ENCODE results near the gene SH2D5.

Gene SH2D5

DNA sequence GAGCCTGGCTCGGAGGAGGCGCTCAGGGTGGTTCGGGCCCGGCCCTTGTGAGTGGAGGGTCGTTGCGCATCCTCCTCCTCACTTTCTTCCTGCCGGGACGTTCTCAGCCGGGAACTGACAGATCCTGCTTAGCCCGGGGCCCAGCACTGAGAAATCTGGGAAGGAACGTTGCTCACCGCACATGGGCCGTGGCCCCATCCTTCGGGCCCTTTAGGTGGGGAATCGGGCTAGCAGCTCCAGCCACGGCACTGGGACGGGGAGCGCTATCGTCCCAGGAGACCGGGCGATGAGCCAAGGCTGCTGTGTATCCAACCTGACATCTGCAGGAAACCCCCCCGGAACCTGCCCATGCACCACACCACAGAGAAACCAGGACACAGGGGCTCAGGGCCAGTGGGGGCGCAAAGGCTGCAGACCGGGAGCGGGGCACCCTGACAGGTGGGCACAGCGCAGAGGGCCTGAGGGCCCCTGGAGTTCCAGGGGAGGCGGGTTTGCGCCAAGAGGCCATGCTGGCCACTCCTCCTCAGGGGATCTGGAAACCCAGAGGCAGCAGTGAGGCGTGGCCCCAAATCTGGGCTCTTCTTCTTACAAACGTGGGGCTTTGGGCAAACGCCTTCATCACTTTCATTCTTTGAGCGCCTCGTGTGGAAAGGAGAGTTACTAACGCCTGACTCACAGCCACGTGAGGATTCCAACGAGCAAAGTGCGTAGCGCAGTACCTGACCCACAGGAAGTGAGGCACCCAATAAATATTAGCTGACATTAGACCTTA lies at the start of gene SH2D5:
Gene SH2D5 (minus strand): TSS at position 116 of the 772 bp plus-strand sequence. CDS start 4,659 bp downstream, outside the sequence.
- DNase-seq, result peak; percentile 75 to 82

DNA sequence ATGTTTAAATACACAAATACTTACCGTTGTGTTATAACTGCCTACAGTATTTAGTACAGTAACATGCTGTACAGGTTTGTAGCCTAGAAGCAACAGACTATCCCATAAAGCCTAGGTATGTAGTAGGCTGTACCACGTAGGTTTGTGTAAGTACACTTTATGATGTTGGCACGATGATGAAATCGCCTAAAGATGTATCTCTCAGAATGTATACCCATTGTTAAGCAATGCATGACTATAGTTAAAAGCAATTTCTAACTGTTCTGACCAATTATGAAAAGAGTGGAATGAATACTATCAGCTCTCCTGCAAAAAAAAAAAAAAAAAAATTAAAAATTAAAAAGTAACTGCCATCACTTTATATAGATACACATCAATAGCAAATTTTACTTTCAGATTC lies 43.2 kb upstream of the SH2D5 start:
- DNase-seq, result no peak

DNA sequence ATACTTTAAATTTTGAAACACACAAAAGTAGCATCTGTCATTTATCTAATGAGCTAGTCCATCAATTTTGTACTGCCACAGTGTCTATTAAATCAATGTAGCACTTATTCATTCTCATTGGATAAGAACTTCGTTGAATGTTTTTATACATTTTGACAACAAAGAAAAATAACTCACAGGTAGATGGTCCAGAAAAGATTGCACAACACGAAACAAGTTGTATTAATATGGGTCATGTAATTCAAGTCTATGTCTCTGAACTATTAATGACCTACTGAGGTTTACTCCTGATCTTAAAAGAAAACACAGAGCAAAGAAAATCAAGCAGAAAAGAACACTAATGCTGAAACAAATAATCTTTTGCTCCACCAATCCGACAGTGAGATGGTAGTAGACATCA lies 39.3 kb upstream of the SH2D5 start:
- DNase-seq, result no peak

DNA sequence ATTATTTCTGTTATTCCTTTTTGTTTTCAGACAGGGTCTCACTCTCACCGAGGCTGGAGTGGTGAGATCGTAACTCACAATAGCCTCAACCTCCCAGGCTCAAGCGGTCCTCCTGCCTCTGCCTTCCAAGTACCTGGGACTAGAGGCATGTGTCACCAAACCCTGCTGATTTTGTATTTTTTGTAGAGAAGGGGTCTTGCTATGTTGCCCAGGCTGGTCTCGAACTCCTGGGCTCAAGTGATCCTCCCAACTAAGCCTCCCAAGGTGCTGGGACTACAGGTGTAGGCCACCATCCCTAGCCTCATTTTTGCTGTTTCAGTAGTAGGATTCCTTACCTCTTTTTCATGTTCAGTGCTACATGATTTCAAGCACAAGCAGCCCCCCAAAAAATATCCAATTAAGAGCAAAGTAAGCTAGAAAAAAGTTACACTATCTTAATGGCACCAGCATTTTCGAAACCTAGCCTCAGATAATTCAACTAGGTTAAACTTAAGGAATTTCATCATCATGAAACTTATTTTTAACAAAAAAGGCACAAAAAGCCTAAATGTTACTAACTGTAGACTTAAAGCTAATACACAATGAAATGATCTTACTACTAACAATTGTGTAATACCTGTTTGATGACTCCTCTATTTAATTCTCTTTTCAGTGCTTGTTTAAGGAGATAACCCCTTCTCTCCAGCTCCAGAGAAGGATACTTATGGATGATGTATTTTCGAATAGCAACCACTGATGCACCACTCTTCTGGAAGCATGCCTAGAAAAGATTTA lies 38.0 kb upstream of the SH2D5 start:
- no peak for DNase-seq

DNA sequence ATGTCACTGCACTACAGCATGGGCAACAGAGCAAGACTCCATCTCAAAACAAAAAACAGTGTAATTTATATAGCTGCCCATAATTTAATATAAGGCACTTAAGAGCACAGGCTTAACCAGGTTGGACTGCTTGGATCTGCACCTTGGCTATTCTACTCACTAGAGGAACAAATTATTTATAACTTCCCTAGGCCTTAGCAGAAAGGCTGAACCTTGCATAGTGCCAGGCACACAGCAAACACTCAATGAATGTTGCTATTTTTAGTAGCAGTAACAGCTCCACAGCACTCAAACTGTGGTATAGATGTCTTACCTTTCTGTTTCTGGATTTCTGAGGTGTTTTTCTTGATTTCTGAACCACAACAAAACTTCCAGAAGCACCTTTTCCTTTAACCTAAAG lies 34.8 kb upstream of the SH2D5 start:
- DNase-seq, result no peak

DNA sequence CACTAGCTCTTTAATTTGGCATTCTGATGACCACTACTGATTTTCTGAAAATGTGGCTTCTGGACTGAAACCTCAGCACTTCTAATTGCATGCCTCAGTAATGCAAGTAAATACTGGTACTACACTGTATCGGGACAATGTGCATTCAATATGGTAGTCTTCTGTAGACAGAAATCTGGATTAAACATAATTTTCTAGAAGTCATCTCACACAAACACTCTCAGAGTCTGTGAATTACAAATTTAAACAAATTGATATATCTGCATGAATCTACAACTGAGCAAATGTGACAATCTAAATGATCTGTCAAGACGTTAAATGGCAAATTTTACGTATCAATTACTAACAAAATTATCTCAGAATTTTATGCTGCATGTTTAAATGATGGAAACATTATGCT lies 30.9 kb upstream of the SH2D5 start:
- no peak for DNase-seq

DNA sequence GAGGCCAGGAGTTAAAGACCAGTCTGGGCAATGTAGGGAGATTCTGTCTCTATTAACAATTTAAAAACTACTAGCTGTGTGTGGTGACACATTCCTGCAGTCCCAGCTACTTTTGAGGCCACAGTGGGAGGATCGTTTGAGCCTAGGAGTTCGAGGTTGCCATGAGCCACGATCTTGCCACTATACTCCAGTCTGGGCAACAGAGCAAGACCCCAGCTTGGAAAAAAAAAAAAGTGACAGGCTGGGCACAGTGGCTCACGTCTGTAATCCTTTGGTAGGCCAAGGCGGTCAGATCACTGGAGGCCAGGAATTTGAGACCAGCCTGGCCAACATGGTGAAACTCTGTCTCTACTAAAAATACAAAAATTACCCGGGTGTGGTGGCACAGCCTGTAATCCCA lies 27.8 kb upstream of the SH2D5 start:
- DNase-seq, result no peak

DNA sequence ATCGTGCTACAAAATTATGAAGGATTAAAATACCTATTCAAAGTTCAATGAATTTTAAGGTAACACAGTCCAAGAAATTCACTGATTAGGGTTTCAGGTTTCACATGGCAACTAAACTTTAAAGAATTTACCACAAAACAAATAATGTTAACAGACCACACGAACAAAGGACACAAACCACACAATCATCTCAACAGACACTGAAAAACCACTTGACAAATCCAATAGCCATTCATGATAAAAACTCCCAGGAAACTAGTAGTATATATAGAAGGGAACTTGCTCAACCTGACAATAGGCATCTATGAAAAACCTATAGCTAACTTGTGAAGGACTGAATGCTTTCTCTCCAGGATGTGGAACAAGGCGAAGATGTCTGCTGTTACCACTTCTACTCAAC lies 21.1 kb upstream of the SH2D5 start:
- DNase-seq, result no peak

DNA sequence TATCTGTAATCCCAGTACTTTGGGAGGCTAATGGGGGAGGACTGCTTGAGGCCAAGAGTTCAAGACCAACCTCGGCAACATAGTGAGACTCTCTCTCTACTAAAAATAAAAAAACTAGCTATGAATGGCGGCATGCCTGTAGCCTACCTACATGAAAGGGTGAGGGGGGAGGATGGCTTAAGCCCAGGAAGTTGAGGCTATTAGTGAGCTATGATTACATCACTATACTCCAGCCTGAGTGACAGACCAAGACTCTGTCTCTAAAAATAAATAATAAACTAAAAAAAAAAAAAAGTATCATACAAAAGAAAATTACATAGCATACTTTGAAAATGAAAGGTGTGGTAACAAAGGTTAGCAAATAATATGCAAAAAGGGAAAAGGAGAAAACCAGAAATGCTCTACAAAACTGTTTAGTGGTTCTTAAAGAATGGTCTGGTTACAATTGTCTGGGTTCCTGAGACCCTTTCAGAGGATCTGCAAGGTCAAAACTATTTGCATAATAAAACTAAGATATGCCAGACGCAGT lies 19.0 kb upstream of the SH2D5 start:
- no peak for DNase-seq

DNA sequence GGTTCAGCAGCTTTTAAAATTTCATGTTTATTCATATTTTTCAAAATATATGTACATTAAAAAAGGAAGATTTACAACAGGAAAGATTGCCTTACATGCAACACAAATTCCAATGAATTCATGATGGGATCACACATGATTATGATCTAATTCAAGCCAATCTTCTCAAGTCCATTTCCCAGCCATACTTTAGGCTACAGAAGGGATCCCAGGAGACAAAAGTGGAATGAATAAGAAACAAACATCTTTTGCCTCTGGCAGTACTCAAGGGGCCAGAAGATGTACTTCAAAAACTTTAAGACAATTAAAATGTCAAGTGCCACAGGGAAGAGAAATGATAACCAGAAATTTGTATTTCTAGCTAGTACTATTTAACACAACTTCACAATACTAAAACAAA lies 10.2 kb upstream of the SH2D5 start:
- no peak for DNase-seq

DNA sequence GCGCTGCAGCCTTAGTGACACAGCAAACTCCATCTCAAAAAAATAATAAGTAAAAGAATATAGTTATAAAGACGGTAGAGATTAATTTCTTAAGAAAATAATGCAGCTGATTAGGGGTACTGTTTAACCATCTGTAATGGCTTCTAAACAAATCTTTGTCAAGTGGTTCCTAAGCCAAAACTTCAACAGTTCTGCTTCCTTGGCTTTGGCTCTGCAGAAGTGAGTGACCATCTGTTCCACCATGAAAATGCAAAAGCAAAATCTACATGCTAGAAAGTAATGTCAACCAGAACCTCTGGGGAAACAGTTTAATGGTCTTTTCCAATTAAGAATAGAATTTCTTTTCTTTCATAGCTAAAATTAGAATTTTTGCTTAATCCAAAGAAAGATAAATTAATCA lies 8.3 kb upstream of the SH2D5 start:
- peak; percentile 74 to 88 for DNase-seq

DNA sequence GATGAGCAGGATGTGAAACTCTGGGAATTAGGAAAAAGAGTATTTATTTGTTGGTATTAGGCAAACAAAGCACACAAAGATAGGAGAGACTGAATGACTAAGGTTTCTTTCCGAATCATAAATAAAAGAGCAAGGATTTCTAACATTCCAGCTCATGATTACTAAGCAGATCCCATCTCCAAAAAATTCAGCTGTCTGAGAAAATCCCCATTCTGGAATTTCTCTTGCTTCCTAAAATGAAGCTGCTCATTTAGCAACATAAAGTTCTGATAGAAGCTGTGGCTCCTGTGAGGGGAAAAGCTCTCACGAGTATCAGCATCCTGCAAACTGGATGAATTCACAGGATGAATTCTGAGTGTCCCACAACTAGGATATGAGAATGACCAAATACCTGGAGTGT lies 6.7 kb upstream of the SH2D5 start:
- DNase-seq, result no peak

DNA sequence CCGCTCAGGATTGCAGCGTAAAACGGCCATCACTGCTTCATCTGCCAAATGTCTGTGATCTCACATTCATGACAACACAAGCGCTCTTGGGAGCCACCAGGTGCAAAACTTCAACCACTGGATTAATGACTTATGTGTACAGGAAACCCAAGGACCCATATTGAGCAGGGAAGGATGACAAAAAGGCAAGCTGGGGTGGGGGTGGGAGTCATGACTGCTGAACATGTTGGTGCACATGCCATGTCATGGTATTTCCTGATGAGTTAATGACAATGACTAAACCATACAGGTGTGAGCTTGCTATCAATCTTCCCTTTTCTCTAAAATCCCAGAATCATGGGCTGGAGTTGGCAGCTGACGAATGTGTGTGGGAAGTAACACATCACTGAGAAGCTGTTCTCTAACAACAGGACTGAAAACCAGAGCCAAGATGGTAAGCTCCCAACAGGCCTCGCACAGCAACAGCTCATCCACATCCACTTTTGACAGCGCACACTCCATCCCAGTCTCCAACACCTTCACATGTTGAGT lies 3.1 kb upstream of the SH2D5 start:
- no peak for DNase-seq

DNA sequence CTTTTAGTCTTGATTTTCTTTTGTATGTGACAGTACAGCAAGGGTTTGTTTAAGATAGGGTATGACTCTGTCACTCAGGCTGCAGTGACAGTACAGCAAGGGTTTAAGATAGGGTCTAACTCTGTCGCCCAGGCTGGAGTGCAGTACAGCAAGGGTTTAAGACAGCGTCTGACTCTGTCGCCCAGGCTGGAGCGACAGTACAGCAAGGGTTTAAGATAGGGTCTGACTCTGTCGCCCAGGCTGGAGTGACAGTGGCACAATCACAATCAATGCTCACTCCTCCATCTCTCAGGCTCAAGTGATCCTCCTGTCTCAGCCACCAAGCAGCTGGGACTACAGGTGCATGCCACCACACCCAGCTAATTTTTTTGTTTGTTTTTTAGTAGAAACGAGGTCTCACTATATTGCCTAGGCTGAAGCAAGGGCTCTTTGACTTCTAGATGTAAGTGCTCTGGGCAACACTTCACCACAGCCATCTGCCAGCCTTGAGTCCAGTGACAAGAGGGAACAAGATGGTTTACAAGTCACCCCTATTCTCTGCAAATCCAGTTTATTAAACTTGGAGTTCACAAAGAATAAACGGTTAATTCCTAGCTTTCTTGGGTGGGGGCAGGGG lies 965 bp upstream of the SH2D5 start:
- DNase-seq, result peak; percentile 64 to 76

DNA sequence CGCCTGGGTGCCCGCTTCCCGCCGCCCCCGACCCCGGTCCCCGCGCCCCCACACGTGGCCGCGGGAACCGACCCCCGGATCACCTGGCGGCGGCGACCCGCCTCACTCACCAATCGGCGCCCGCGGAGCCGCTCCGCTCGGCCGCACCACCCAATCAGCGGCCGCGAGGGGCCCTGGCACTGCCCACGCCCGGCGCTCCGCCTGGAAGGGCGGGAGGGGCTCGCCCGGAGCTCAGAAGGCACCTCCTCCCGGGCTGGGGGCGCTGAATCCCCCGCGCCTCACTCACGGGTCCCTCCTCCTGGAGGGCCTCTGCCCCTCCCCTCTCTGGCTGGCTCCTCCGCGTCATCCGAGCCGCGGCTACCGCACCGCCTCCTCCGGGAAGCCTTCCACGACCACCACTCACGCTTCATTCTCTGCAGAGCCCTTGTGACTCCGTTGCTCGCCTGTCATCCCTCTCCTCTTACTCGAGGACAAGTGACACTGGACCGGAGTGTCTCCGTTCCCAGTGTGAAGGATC lies 374 bp downstream of the SH2D5 start:
- DNase-seq, result peak; percentile 48 to 78

DNA sequence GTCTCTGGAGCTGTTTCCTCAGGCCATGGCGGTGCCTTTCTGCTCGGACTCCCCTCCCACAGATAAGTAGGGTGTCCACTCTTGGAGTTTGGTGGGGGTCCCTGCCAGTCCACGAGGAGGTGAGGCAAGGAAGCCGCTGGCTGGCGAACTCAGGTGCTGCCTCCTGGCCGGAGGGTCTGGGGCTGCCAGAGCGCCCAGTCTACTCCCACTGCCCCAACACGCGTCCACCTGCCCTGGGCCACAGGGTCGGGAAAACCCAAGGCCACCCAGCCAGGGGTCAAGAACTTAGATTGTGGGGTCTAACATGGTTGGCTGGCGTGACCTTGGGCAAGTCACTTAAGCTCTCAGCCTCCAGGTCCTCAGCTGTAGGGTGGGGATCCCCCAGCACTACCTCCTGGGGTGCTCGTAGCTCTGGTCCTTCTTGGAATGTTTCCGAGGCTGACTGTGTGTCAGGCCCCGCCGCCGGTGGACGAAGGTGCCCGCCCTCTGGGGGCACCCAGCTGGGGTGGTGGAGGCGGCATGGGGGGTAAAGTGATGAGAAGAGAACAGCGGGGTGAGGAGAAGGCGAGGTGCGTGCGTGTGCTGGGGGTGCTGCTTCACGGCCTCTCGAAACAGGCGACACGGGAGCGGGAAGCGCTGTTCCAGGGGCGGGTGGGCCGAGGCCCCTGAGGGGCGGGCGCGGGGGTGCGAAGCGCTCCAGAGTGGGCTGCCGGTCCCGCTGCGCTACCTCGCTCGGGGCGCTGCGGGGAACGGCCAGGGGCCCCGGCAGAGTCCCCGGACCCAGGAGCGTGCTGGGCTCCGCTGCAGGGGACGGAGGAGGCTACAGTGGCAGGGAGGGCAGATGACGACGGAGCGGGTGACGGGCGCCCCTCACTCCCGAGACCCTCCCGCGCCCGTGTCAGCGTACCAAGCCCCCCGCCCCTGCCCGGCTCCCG lies 1.2 kb downstream of the SH2D5 start:
- no peak for DNase-seq

DNA sequence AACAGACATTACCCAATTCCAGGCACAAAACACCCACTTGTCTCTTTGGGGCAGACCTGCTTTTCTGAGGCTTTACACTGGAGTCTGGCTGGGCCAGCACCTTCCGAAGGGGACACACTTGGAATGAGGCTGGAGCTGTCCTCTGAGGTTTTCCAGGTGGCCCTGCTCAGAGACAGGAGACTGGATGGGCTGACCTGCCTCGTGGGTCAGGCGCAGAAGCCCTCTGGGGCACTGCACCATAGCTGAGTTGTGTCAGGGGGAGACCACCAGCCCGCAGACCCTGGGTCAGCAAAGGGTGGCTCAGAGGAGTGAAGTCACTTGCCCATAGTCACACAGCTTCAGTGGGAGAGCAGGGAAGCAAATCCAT lies 1.8 kb downstream of the SH2D5 start:
- DNase-seq, result no peak

DNA sequence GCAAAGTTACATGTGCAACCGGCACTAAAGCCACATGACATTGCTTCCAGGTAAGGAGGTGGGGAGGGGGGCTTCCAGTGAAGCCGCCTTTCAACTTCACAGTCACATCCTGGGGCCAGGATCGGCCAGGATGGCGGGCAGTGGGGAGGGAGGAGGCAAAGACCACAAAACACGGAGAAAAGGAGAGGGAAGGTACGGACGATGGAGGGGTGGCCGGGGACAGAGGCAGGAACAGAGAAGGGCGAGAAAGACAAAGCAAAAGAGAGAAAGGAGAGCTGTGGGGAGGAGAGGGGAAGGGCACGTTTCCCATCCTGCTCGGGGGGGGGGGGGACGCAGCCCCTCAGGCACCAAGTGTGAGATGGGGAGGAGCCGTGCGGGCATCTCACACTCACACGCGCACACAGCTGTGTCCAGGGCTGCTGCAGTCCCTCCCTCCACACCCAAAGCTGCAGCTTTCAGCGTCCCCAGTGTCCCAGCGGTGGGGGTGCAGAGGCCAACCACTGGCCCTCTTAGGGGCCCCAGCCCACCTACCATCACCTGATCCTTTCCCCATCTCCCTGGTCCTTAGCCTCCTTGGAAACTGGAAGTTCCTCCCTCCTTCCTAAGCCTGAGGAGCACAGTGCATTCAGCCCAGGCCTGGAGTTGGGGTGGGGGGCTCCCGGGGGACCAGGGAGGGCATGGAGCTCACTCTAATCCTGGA lies 2.4 kb downstream of the SH2D5 start:
- no peak for DNase-seq

DNA sequence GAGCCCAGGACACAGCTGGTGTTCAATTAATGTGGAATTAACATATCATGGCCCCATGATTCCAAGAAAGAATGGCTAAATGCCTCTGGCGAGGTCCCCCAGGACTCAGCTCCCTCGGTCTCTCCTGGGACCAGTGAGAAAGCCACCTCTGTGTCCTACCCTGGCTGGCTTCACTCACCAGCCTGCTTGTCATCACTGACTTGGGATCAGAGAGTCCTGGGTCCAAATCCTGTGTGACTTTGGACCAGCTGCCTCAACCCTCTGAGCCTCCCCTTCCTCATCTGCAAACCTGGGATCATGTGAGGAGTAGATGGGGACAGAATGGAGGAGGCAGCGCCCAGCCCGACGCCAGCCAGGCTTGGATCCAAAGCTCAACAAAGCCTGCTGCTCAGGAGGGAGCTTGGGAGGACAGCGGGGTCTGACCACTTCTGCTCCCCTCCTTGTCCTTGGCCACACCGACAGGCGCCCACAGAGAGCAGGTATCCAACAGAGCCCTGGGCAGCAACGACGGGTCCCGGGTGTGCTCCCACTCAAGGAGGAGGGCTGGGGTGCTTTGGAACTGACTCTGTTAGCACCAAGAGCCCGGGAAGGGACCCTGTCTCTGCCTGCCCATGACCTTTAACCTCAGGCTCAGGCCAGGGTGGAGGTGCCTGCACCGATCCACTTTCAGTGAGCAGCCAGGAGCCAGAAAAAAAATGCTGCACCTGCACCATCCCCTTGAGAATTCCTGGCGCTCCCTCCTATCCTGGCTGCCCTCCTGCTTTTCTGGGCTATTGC lies 3.2 kb downstream of the SH2D5 start:
- DNase-seq, result no peak

DNA sequence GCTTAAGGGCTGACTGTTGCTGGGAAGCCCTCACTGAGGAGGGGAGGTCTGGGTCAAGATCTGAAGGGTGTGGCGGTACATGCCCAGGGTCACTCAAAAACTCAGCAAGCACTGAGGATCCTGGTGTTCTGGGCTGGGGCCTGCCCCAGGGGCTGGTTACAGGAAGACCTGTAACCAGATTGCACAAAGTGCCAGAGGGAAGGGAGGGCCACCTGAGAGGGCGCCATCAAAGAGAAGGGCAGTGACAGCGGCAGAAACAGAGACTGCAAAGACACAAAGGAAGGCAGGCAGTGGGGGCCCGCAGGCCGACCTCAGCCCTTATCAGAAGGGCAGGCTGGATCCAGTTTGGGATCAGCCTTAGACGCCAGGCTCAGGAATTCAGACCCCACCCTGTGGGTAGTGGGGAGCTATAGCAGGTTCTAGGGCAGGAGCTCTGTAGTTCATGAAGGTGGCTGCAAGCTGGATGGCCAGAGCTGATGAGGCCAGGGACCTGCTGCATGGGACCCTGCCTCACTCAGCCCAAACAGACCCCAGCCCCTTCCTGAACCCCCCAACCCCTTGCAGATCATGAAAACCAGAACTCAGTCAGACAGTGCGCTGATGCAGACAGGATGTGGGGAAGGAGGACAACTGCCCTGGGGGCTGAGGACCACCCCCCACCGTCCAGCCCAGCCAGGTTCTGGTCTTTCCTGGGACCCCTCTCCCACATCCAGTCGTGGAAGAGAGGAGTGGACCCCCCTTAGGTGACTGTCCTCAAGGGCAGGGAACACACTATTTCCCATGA lies 3.9 kb downstream of the SH2D5 start:
- DNase-seq, result no peak

Measured in NCI-H524 (cell line).